Lower leg skin (tissue), 3 donors: ENCODE results near the gene ZG16.

Experiments
- CTCF ChIP-seq, 3 donors: fragments of 450-650 bp; IDR thresholded peaks; one replicate each; pipeline ENCODE4 v1.5.1; 2016; ENCODE audit warnings: antibody characterized with exemption in 3 of 3, mild to moderate bottlenecking in 3 of 3, moderate library complexity in 2 of 3
- POLR2A ChIP-seq, 2 donors: fragments of 450-650 bp; IDR thresholded peaks; one replicate each; pipeline ENCODE4 v1.6.1; 2016 to 2017; ENCODE audit warnings: antibody characterized with exemption in 2 of 2, mild to moderate bottlenecking in 1 of 2, moderate library complexity in 1 of 2

- no peak for TF ChIP-seq CTCF (IDR thresholded peaks at IDR 0.05)
- TF ChIP-seq POLR2A (IDR thresholded peaks at IDR 0.05) = no peak
These were observed 41.9 kb upstream of the ZG16 start for GRCh38 chr16:29736112-29736511.
